ENCODE results near the gene C2CD4C. TPM values are rescaled to one million over a fixed set of nuclear protein-coding genes. Genes with fewer than 3 reads are reported as not detected.

C2CD4C gene
- polyA plus RNA-seq, 1 donor from 2014 or later = 21.4 TPM

DNA sequence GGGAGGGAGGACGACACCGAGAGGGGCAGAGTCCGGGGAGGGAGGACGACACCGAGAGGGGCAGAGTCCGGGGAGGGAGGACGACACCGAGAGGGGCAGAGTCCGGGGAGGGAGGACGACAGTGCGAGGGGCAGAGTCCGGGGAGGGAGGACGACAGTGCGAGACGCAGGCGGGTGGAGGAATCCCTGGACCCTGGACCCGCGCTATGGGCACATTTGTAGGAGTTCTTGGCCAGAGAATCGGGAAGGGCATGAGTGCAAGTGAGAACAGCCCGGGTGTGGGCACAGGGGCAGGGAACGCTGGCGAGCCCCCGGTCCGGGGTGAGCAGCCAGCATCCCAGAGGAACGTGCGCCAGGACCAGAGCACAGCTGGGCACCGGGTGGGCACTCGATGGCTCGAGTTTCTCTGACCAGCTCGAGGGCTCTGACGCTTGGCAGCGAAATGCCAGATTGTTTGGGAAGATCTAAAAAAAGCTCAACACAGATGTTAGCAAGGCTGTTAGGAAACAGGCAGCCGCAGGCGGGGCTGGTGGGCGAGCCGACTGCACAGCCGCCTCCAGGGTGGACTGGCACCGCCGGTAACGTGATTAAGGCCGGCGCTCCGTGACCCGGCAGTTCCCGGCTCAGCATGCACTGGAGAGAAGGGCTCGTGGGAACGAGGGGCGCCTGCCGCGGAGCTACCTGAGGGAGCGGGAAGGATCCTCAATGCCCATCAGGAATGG lies 17.9 kb upstream of the C2CD4C start:
- Histone ChIP-seq H4K20me1 (ENCODE audit: insufficient read depth) (no peaks in the 10 kb centered on the region), H3F3A (ENCODE audit: insufficient read depth, low read length, poor library complexity, severe bottlenecking) (no peaks in the 10 kb centered on the region), H3K4me2 (ENCODE audit: low read length) (no peak overlapping the region), H3K4me3 (ENCODE audit: low read length) (no peak overlapping the region), H3K79me2 (replicated peaks; ENCODE audit: insufficient read depth, low read length) (no peaks in the 10 kb centered on the region), H3K9me2 (ENCODE audit: insufficient read depth, low read length) (no peaks in the 10 kb centered on the region), H3K9ac (ENCODE audit: low read length) (no peak overlapping the region), H2AFZ (ENCODE audit: low read depth, low read length) (no peak overlapping the region), H3K27me3 (ENCODE audit: insufficient read depth, low read depth, low read length) (no peaks in the 10 kb centered on the region), H3K36me3 (ENCODE audit: insufficient read depth, low read length) (no peaks in the 10 kb centered on the region), H3K9me3 (ENCODE audit: low read length) (no peaks in the 10 kb centered on the region), H3K27ac (ENCODE audit: low read length) (no peak overlapping the region)
- no peak for TF ChIP-seq POLR2AphosphoS5 (IDR thresholded peaks at IDR 0.05)
- no peak for TF ChIP-seq EP300 (conservative IDR thresholded peaks at IDR 0.05; ENCODE audit: poor library complexity, severe bottlenecking)
- no peak for TF ChIP-seq CTCF (IDR thresholded peaks at IDR 0.05; ENCODE audit: poor library complexity, severe bottlenecking)
- TF ChIP-seq REST (IDR thresholded peaks at IDR 0.05; ENCODE audit: borderline replicate concordance) = no peak
- TF ChIP-seq TAF1 (IDR thresholded peaks at IDR 0.05; ENCODE audit: low read depth) = no peak
- TF ChIP-seq SMC3 (conservative IDR thresholded peaks at IDR 0.05; ENCODE audit: poor library complexity) = no peak
- TF ChIP-seq RAD21 (conservative IDR thresholded peaks at IDR 0.05) = no peak
- no peak for TF ChIP-seq MXI1 (conservative IDR thresholded peaks at IDR 0.05; ENCODE audit: poor library complexity, severe bottlenecking)
- no peak for TF ChIP-seq EZH2 (IDR thresholded peaks at IDR 0.05; ENCODE audit: borderline replicate concordance, insufficient read depth, low read length, poor library complexity, severe bottlenecking)

- Histone ChIP-seq H3F3A (ENCODE audit: insufficient read depth, low read length, poor library complexity, severe bottlenecking) (no peaks in the 10 kb centered on the region), H3K4me2 (ENCODE audit: low read length) (no peak overlapping the region), H3K79me2 (replicated peaks; ENCODE audit: insufficient read depth, low read length) (no peaks in the 10 kb centered on the region), H3K27ac (ENCODE audit: low read length) (no peak overlapping the region), H3K9me2 (ENCODE audit: insufficient read depth, low read length) (no peaks in the 10 kb centered on the region), H3K27me3 (ENCODE audit: insufficient read depth, low read depth, low read length) (no peaks in the 10 kb centered on the region), H3K4me3 (ENCODE audit: low read length) (no peak overlapping the region), H3K9me3 (ENCODE audit: low read length) (no peaks in the 10 kb centered on the region), H4K20me1 (ENCODE audit: insufficient read depth) (no peaks in the 10 kb centered on the region), H3K36me3 (ENCODE audit: insufficient read depth, low read length) (no peaks in the 10 kb centered on the region), H3K9ac (ENCODE audit: low read length) (no peak overlapping the region), H2AFZ (ENCODE audit: low read depth, low read length) (no peak overlapping the region)
- TF ChIP-seq EP300 (conservative IDR thresholded peaks at IDR 0.05; ENCODE audit: poor library complexity, severe bottlenecking) (no peak), TAF1 (IDR thresholded peaks at IDR 0.05; ENCODE audit: low read depth) (no peak), EZH2 (IDR thresholded peaks at IDR 0.05; ENCODE audit: borderline replicate concordance, insufficient read depth, low read length, poor library complexity, severe bottlenecking) (no peak), RAD21 (conservative IDR thresholded peaks at IDR 0.05) (no peak), POLR2AphosphoS5 (IDR thresholded peaks at IDR 0.05) (no peak), SMC3 (conservative IDR thresholded peaks at IDR 0.05; ENCODE audit: poor library complexity) (no peak), CTCF (IDR thresholded peaks at IDR 0.05; ENCODE audit: poor library complexity, severe bottlenecking) (no peak), MXI1 (conservative IDR thresholded peaks at IDR 0.05; ENCODE audit: poor library complexity, severe bottlenecking) (no peak), REST (IDR thresholded peaks at IDR 0.05; ENCODE audit: borderline replicate concordance) (no peak)
These were observed 16.1 kb upstream of the C2CD4C start for GRCh38 chr19:425056-425455.

Data from neural cell (in vitro differentiated cells).